NT2/D1 (cell line): ENCODE data around the gene PLOD1.

Source experiments
- SUZ12 ChIP-seq: IDR thresholded peaks from 2 replicates; pipeline ENCODE4 v1.6.1; 2011; ENCODE audit not compliant: insufficient read length, insufficient read depth; ENCODE audit errors: extremely low read depth
- YY1 ChIP-seq: IDR thresholded peaks from 2 replicates; pipeline ENCODE4 v1.6.1; 2011; ENCODE audit not compliant: insufficient read length, insufficient read depth

DNA sequence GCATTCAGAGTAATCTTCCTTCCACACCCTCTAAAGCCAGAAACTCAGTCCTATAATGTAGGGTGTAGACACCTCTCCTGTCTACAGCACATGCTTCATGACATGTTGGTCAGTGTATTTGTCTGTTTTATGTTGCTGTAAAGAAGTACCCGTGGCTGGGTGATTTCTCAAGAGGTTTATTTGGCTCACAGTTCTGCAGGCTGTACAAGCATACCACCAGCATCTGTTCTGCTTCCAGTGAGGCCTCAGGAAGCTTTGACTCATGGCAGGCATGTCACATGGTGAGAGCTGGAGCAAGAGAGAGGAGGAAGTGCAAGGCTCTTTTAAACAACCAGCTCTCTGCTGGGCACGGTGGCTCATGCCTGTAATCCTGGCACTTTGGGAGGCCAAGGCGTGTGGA lies 12.1 kb downstream of the PLOD1 start:
- TF ChIP-seq YY1 = no peak
- no peak for TF ChIP-seq SUZ12
